GM21360 (cell line): ENCODE data around the gene DIP2C.
"Not testable (repeated sequence)": the region's sequence is repeated elsewhere in the genome, so short reads cannot be mapped to it uniquely, and the experiment has no call there.

ENCODE experiments used
- ATAC-seq: cut with Tn5 transposase; IDR thresholded peaks from one replicate; pipeline ENCODE4 v1.9.1; 2021; ENCODE audit warnings: mild to moderate bottlenecking, moderate library complexity; ENCODE audit not compliant: unreplicated experiment

Gene DIP2C

GRCh38 chr10:404991-405390 is 284.5 kb downstream of the DIP2C start:
- ATAC-seq = no peak

GRCh38 chr10:404346-404745 is 285.1 kb downstream of the DIP2C start:
- ATAC-seq = no peak

- ATAC-seq = no peak
These were observed 290.5 kb downstream of the DIP2C start for GRCh38 chr10:398954-399353.

- no peak for ATAC-seq
These were observed 292.0 kb downstream of the DIP2C start for GRCh38 chr10:397321-398068.

- ATAC-seq = no peak
These were observed 292.8 kb downstream of the DIP2C start for GRCh38 chr10:396535-397220.

GRCh38 chr10:396107-396506 is 293.4 kb downstream of the DIP2C start:
- ATAC-seq = no peak

- ATAC-seq = no peak
These were observed 293.8 kb downstream of the DIP2C start for GRCh38 chr10:395665-396064.

- not testable (repeated sequence) for ATAC-seq
These were observed 294.9 kb downstream of the DIP2C start for GRCh38 chr10:394439-395101.

- no peak for ATAC-seq
These were observed 295.6 kb downstream of the DIP2C start for GRCh38 chr10:393787-394438.

GRCh38 chr10:393106-393745 is 296.2 kb downstream of the DIP2C start:
- no peak for ATAC-seq

- ATAC-seq = no peak
These were observed 296.8 kb downstream of the DIP2C start for GRCh38 chr10:392705-393037.

GRCh38 chr10:391847-392704 is 297.4 kb downstream of the DIP2C start:
- ATAC-seq = no peak

- no peak for ATAC-seq
These were observed 298.2 kb downstream of the DIP2C start for GRCh38 chr10:391305-391704.

- no peak for ATAC-seq
These were observed 298.9 kb downstream of the DIP2C start for GRCh38 chr10:390449-391100.

GRCh38 chr10:389836-390448 is 299.5 kb downstream of the DIP2C start:
- ATAC-seq = no peak

GRCh38 chr10:389261-389790 is 300.1 kb downstream of the DIP2C start:
- no peak for ATAC-seq

GRCh38 chr10:388661-389045 is 300.8 kb downstream of the DIP2C start:
- ATAC-seq = no peak

- ATAC-seq = no peak
These were observed 301.4 kb downstream of the DIP2C start for GRCh38 chr10:387909-388660.

- no peak for ATAC-seq
These were observed 301.9 kb downstream of the DIP2C start for GRCh38 chr10:387593-387891.
